Prostate gland (tissue), 2 donors: Measurements from ENCODE around the gene KCP.

Experiments
- CTCF ChIP-seq, 4 experiments: fragments of 200-600 bp in 2 of 4; fragments of 450-650 bp in 2 of 4; sonication (generic) in 2 of 4; IDR thresholded peaks; 1 replicate in 3 of 4; 2 replicates in 1 of 4; pipeline ENCODE4 v1.5.1; 2016 to 2019; ENCODE audit warnings: antibody characterized with exemption in 4 of 4, mild to moderate bottlenecking in 2 of 4, moderate library complexity in 2 of 4
- POLR2A ChIP-seq: fragments of 450-650 bp; IDR thresholded peaks from one replicate; pipeline ENCODE4 v1.6.1; 2016; ENCODE audit warnings: antibody characterized with exemption, mild to moderate bottlenecking
- POLR2AphosphoS5 ChIP-seq: sonication (generic); formaldehyde crosslinking; IDR thresholded peaks from one replicate; pipeline ENCODE4 v1.6.1; 2017; ENCODE audit warnings: antibody characterized with exemption

GRCh38 chr7:128906001-128906765, 4.3 kb downstream of the KCP start:
- no peak for TF ChIP-seq CTCF (IDR thresholded peaks at IDR 0.05)
- no peak for TF ChIP-seq POLR2AphosphoS5
- no peak for TF ChIP-seq POLR2A
